DLD1 (cell line): ENCODE data around the gene PFDN5.

Experiments used
- in situ Hi-C: cut with HindIII; loops from 2 replicates; pipeline ENCODE4 v1.10.0; 2017; ENCODE audit warnings: low sequenced_read_pairs

Gene PFDN5

GRCh38 chr12:53295070-53295890 lies at the start of gene PFDN5:
Gene PFDN5 (plus strand): TSS chr12:53295542. CDS start chr12:53295568, 26 bp downstream.
- in situ Hi-C loops, result no loop called here

- in situ Hi-C loops, result no loop called here
These were observed 43.6 kb upstream of the PFDN5 start for GRCh38 chr12:53251477-53252348.

GRCh38 chr12:53252349-53252916 lies 42.9 kb upstream of the PFDN5 start:
- in situ Hi-C loops, result no loop called here

- in situ Hi-C loops, result no loop called here
These were observed 42.0 kb upstream of the PFDN5 start for GRCh38 chr12:53253298-53253697.

GRCh38 chr12:53254816-53255545 lies 40.4 kb upstream of the PFDN5 start:
- in situ Hi-C loops, result no loop called here

GRCh38 chr12:53255996-53256395 lies 39.3 kb upstream of the PFDN5 start:
- in situ Hi-C loops, result no loop called here

GRCh38 chr12:53258541-53259539 lies 36.5 kb upstream of the PFDN5 start:
- in situ Hi-C loops, result no loop called here

- in situ Hi-C loops, result no loop called here
These were observed 35.5 kb upstream of the PFDN5 start for GRCh38 chr12:53259891-53260290.

GRCh38 chr12:53265783-53266182 lies 29.6 kb upstream of the PFDN5 start:
- in situ Hi-C loops, result no loop called here

- in situ Hi-C loops, result no loop called here
These were observed 27.9 kb upstream of the PFDN5 start for GRCh38 chr12:53267306-53267998.

- in situ Hi-C loops, result no loop called here
These were observed 27.2 kb upstream of the PFDN5 start, which contains the start of gene ESPL1 for GRCh38 chr12:53267999-53268629. Gene ESPL1 (plus strand): TSS chr12:53268299. CDS start chr12:53268767, 468 bp downstream.

- in situ Hi-C loops, result no loop called here
These were observed 26.4 kb upstream of the PFDN5 start for GRCh38 chr12:53268630-53269562.

GRCh38 chr12:53274445-53274844 lies 20.9 kb upstream of the PFDN5 start:
- in situ Hi-C loops, result no loop called here

GRCh38 chr12:53276511-53276910 lies 18.8 kb upstream of the PFDN5 start:
- in situ Hi-C loops, result no loop called here

- in situ Hi-C loops, result no loop called here
These were observed 17.4 kb upstream of the PFDN5 start for GRCh38 chr12:53277981-53278380.

- in situ Hi-C loops, result no loop called here
These were observed 16.0 kb upstream of the PFDN5 start for GRCh38 chr12:53279283-53279869.

GRCh38 chr12:53279888-53280498 lies 15.3 kb upstream of the PFDN5 start:
- in situ Hi-C loops, result no loop called here
